Endothelial cell of umbilical vein (primary cell): ENCODE measurements around the gene MAST4. TPM values are rescaled to one million over a fixed set of nuclear protein-coding genes. Genes with fewer than 3 reads are reported as not detected.

Experiments
- BruUV-seq: library from RNA; stranded (reverse); fragments of 400-500 nt; replicated peaks from 2 replicates; lab custom pipeline; 2021; lab: Mats Ljungman, UMichigan
- CTCF ChIA-PET: fragments of 300-600, 350-600 bp; sonication (Branson Sonifier 250); formaldehyde crosslinking; loops from one replicate; lab custom pipeline; 2021; ENCODE audit warnings: antibody characterized with exemption, inconsistent platforms; lab: Charles Lee
- POLR2A ChIA-PET: fragments of 300-600, 350-600 bp; sonication (Branson Sonifier 250); formaldehyde crosslinking; loops from one replicate; lab custom pipeline; 2021; ENCODE audit warnings: antibody characterized with exemption, inconsistent platforms; lab: Charles Lee
- DNase-seq: peaks from one replicate; pipeline ENCODE4 v3.0.0-alpha.2; 2011; ENCODE audit warnings: low read depth, low spot score
- FAIRE-seq: peaks from 2 replicates; lab custom pipeline; 2011; peaks lifted over from hg19 to GRCh38; lab: Jason Lieb, UNC
- H2AFZ ChIP-seq: 2 replicates; pipeline ENCODE4 v1.6.0; 2012; ENCODE audit warnings: low read depth, low read length, control low read depth, inconsistent platforms
- H3K27ac ChIP-seq: 2 replicates; pipeline ENCODE4 v1.5.1; 2011; ENCODE audit warnings: low read depth, mild to moderate bottlenecking, control low read depth, low read length, moderate library complexity; ENCODE audit not compliant: insufficient read depth
- H3K27me3 ChIP-seq, 2 experiments: 2 replicates each; pipeline versions ENCODE4 v1.6.0 to v1.6.1; 2011; ENCODE audit warnings: low read length in 2 of 2, mixed read lengths in 1 of 2; ENCODE audit not compliant: control insufficient read depth in 2 of 2, insufficient read depth in 2 of 2
- H3K36me3 ChIP-seq, 2 experiments: 2 replicates in 1 of 2; 3 replicates in 1 of 2; pipeline ENCODE4 v1.5.1; 2011; ENCODE audit warnings: low read length in 2 of 2, mild to moderate bottlenecking in 1 of 2, moderate library complexity in 1 of 2; ENCODE audit not compliant: control insufficient read depth in 2 of 2, insufficient read depth in 2 of 2; ENCODE audit errors: extremely low read depth in 1 of 2
- H3K4me1 ChIP-seq: 3 replicates; pipeline ENCODE4 v1.5.1; 2011; ENCODE audit warnings: mild to moderate bottlenecking, low read length; ENCODE audit not compliant: control insufficient read depth, insufficient read depth; ENCODE audit errors: extremely low read depth
- H3K4me2 ChIP-seq: 2 replicates; pipeline ENCODE4 v1.6.1; 2011; ENCODE audit warnings: low read length, control low read depth, mixed read lengths; ENCODE audit not compliant: insufficient read depth
- H3K4me3 ChIP-seq, 3 experiments: fragments of 200-600 bp in 1 of 3; sonication (generic), shearing (Covaris generic) in 1 of 3; replicated peaks in 1 of 3; 2 replicates each; pipeline ENCODE4 v1.5.1; 2011 to 2016; ENCODE audit warnings: control low read depth in 3 of 3, low read length in 3 of 3, mild to moderate bottlenecking in 2 of 3, inconsistent platforms in 1 of 3, low read depth in 1 of 3, moderate library complexity in 1 of 3; ENCODE audit not compliant: insufficient read depth in 1 of 3
- H3K79me2 ChIP-seq: 2 replicates; pipeline ENCODE4 v1.6.0; 2012; ENCODE audit warnings: low read length, inconsistent platforms; ENCODE audit not compliant: control insufficient read depth, insufficient read depth
- H3K9ac ChIP-seq: replicated peaks from 2 replicates; pipeline ENCODE3; 2011; ENCODE audit warnings: low read length, control low read depth; ENCODE audit not compliant: insufficient read depth; ENCODE audit errors: extremely low read depth
- H3K9me1 ChIP-seq: replicated peaks from 3 replicates; pipeline ENCODE4 v1.6.0; 2011; ENCODE audit warnings: mild to moderate bottlenecking, low read length; ENCODE audit not compliant: control insufficient read depth, insufficient read depth; ENCODE audit errors: extremely low read depth
- H3K9me3 ChIP-seq: replicated peaks from 2 replicates; pipeline ENCODE4 v1.5.1; 2012; ENCODE audit warnings: low read length, inconsistent platforms; ENCODE audit not compliant: control insufficient read depth, insufficient read depth
- H4K20me1 ChIP-seq: replicated peaks from 2 replicates; pipeline ENCODE3; 2011; ENCODE audit warnings: mild to moderate bottlenecking, low read length; ENCODE audit not compliant: control insufficient read depth, insufficient read depth; ENCODE audit errors: extremely low read depth
- CTCF ChIP-seq, 2 donors: IDR thresholded peaks; 1 replicate in 1 of 2; 2 replicates in 1 of 2; pipeline ENCODE4 v1.5.1; 2011; ENCODE audit warnings: low read length in 2 of 2, mild to moderate bottlenecking in 2 of 2, moderate library complexity in 2 of 2, control low read depth in 1 of 2, inconsistent platforms in 1 of 2, low read depth in 1 of 2; ENCODE audit not compliant: insufficient read depth in 1 of 2; ENCODE audit errors: extremely low read depth in 1 of 2
- EZH2 ChIP-seq: IDR thresholded peaks from 2 replicates; pipeline ENCODE4 v1.6.1; 2012; ENCODE audit warnings: borderline replicate concordance, low read depth, mild to moderate bottlenecking, moderate library complexity, low read length, inconsistent platforms; ENCODE audit not compliant: severe bottlenecking
- FOS ChIP-seq: IDR thresholded peaks from 2 replicates; pipeline ENCODE4 v1.6.1; 2011; ENCODE audit warnings: mild to moderate bottlenecking, low read length, moderate library complexity, borderline replicate concordance; ENCODE audit not compliant: insufficient read depth
- GATA2 ChIP-seq: IDR thresholded peaks from 2 replicates; pipeline ENCODE4 v1.7.0; 2011; ENCODE audit warnings: low read depth, mild to moderate bottlenecking, moderate library complexity, mixed read lengths, low read length; ENCODE audit not compliant: insufficient read length, insufficient read depth
- JUN ChIP-seq: IDR thresholded peaks from 2 replicates; pipeline ENCODE4 v1.6.1; 2011; ENCODE audit warnings: borderline replicate concordance, low read depth; ENCODE audit not compliant: insufficient read length, insufficient read depth
- MYC ChIP-seq: IDR thresholded peaks from one replicate; pipeline ENCODE4 v1.6.1; 2011; ENCODE audit warnings: mild to moderate bottlenecking, low read depth, low read length
- POLR2A ChIP-seq: IDR thresholded peaks from 2 replicates; pipeline ENCODE4 v1.6.1; 2012; ENCODE audit warnings: low read depth, mild to moderate bottlenecking, control low read depth, low read length
- POLR2AphosphoS5 ChIP-seq: IDR thresholded peaks from 2 replicates; pipeline ENCODE4 v1.6.1; 2012; ENCODE audit warnings: low read depth, mild to moderate bottlenecking, control low read depth, low read length, moderate library complexity; ENCODE audit not compliant: insufficient read depth
- dilution Hi-C: fragments of 300-500 bp; cut with MboI; formaldehyde crosslinking; loops from one replicate; pipeline ENCODE4 v1.15.0; 2019; ENCODE audit warnings: low sequenced_read_pairs; ENCODE audit not compliant: extremely low pct_ligation_motif_present
- intact Hi-C: fragments of 100-400 bp; cut with micrococcal nuclease; formaldehyde crosslinking; loops from one replicate; pipeline ENCODE4 v1.10.0; 2022
- polyA plus RNA-seq, 4 experiments: library from polyadenylated mRNA; depleted of rRNA in 3 of 4; stranded (reverse) in 3 of 4; unstranded in 1 of 4; fragments of >200 nt; gene quantifications; 2 replicates each; pipeline versions ENCODE4 v1.2.1 to v1.2.3, GENCODE V29; 2011 to 2012; ENCODE audit warnings: missing spikeins in 1 of 4
- total RNA-seq: library from RNA; stranded (reverse); gene quantifications from 2 replicates; pipeline ENCODE4 v1.2.3, GENCODE V29; 2021
- TF ChIP-seq, protein P1 (sequence below): IDR thresholded peaks from 2 replicates; pipeline ENCODE4 v1.6.1; 2011; ENCODE audit not compliant: insufficient read depth, insufficient read length

Gene MAST4
- total and polyA plus RNA-seq, 2 donors (not counting 3 experiments of a cell fraction or from before 2014, with no cell fraction given): 40.2 to 116 TPM

DNA sequence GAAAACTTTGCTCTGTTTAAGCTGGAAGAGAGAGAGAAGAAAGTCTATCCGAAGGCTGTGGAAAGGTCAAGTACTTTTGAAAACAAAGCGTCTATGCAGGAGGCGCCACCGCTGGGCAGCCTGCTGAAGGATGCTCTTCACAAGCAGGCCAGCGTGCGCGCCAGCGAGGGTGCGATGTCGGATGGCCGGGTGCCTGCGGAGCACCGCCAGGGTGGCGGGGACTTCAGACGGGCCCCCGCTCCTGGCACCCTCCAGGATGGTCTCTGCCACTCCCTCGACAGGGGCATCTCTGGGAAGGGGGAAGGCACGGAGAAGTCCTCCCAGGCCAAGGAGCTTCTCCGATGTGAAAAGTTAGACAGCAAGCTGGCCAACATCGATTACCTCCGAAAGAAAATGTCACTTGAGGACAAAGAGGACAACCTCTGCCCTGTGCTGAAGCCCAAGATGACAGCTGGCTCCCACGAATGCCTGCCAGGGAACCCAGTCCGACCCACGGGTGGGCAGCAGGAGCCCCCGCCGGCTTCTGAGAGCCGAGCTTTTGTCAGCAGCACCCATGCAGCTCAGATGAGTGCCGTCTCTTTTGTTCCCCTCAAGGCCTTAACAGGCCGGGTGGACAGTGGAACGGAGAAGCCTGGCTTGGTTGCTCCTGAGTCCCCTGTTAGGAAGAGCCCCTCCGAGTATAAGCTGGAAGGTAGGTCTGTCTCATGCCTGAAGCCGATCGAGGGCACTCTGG, 567.8 kb downstream of the MAST4 start:
- ChIA-PET POLR2A (interaction anchor here (0.6 kb wide), 1 partner anchor 374 kb away, joined by 3 read pairs; no protein-coding TSS in a partner anchor), CTCF (interaction anchor here (0.8 to 9.5 kb wide), 8 partner anchors 10 to 1108 kb away, joined by 3 to 126 read pairs (median 3); partner anchors contain the start of gene PIK3R1)
- TF ChIP-seq CTCF (IDR thresholded peaks at IDR 0.05; ENCODE audit: extremely low read depth in 1 of 2, insufficient read depth in 1 of 2, low read depth in 1 of 2, low read length in 2 of 2) (no peak), JUN (no peak), EZH2 (no peak), POLR2A (no peak), GATA2 (no peak), POLR2AphosphoS5 (no peak), FOS (no peak), MYC (no peak)
- TF ChIP-seq, protein P1, sequence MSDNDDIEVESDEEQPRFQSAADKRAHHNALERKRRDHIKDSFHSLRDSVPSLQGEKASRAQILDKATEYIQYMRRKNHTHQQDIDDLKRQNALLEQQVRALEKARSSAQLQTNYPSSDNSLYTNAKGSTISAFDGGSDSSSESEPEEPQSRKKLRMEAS: no peak
- no peak overlapping the region for H3K27ac ChIP-seq
- H3K9ac ChIP-seq: no peak overlapping the region
- peaks cover 8% of the 10 kb centered on the region for H3K4me1 ChIP-seq
- peaks cover 36 to 41% of the 10 kb centered on the region in 2 experiments for H3K36me3 ChIP-seq
- H3K4me3 ChIP-seq: no peak overlapping the region
- dilution Hi-C loops (loop anchor here (25.0 kb wide), 1 partner anchor 1098 kb away; no protein-coding TSS in a partner anchor), intact Hi-C loops (no loop called here)
- no peak overlapping the region for H3K4me2 ChIP-seq
- no peak overlapping the region for H2AFZ ChIP-seq
- no peaks in the 10 kb centered on the region for H4K20me1 ChIP-seq
- no peaks in the 10 kb centered on the region for H3K79me2 ChIP-seq
- no peaks in the 10 kb centered on the region for H3K9me3 ChIP-seq
- no peaks in the 10 kb centered on the region for H3K27me3 ChIP-seq
- FAIRE-seq: no peak
- BruUV-seq: no TSS peak
- DNase-seq: no peak
- H3K9me1 ChIP-seq: no peaks in the 10 kb centered on the region
